GM21447 (cell line): Measurements from ENCODE around the gene CDH12.
"Not testable (repeated sequence)": the region's sequence is repeated elsewhere in the genome, so short reads cannot be mapped to it uniquely, and the experiment has no call there.

Experiments
- ATAC-seq: cut with Tn5 transposase; IDR thresholded peaks from one replicate; pipeline ENCODE4 v1.9.1; 2021; ENCODE audit not compliant: unreplicated experiment

CDH12 gene

DNA sequence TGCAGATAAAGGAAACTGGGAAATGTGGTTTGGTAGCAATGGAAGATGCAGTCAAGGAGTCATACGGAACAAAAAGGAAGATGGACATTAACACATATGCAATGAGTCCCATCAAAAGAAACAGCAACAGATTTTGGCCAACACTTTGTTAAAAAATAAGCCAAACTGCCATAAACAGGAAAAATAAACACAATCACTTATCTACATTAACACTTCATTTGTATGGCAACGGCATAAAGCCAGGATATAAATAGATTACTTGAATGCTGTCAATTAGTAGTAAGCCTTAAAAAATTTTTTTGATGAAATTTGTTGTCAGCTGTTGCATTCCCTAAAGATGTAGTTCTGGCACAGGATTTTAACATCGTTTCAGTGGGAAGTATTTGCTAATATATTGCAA is 190.8 kb downstream of the CDH12 start:
- no peak for ATAC-seq

DNA sequence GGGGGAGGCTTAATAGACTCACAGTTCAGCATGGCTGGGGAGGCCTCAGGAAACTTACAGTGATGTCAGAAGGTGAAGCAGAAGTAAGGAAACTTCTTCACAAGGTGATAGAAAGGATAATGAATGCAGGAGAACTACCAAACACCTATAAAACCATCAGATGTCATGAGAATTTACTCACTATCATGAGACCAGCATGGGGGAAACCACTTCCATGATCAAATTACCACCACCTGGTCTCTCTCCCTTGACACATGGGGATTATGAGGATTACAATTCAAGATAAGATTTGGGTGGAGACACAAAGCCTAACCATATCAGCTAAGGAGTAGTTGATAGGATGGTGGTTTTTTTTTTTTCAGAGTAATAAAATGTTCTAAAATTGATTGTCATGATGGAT is 201.8 kb downstream of the CDH12 start:
- ATAC-seq, result no peak

DNA sequence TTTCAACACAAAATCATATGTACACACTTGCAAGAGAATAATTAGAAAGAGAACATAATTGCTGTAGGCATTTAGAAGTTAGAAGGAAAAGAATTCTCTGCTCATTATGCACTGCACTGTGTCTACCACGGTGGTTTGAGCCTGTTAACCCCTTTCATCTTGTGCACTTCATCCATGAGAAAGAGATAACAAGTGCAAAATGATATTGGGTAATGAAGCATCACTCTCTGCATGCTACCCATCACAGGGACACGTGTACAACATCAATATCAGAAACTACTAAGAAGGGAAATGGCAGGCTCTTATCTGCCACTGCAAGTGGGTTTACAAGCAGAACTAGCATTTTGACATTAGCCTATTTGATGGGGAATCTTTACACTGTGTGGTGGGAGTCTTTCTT is 202.6 kb downstream of the CDH12 start:
- ATAC-seq, result no peak

DNA sequence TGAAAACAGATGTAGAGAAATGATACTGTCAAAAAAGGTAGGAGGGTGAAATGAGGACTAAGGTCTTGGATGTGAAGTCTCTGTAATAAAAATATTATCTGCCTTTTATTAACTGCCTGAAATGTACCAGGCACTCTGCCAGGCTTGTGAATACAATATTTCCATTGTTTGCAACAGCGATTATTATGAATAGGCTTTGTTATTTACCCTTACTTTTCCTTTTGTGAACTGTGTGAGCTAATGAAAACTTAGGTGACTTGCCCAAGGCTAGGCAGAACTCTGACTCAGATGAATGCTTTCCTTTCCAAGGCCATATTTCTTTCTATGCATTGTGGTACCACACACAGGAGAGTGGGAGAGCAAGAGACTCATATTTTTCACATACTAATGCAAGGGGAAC is 204.1 kb downstream of the CDH12 start:
- ATAC-seq, result no peak

DNA sequence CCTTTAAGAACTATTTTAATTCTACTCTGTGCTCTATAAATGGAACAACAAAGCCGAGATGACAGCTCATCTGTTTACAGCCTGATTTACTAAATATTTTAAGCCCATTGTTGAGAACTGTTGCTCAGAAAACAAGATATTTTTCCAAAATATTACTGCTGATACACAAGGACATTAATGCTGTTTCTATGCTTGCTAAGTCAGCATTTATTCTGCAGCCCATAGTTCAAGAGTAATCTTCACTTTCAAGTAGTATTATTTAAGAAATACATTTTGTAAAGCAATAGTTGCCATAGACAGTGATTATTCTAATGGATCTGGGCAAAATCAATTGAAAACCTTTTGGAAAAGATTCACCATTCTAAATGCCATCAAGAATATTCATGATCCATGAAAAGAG is 208.3 kb downstream of the CDH12 start:
- no peak for ATAC-seq

DNA sequence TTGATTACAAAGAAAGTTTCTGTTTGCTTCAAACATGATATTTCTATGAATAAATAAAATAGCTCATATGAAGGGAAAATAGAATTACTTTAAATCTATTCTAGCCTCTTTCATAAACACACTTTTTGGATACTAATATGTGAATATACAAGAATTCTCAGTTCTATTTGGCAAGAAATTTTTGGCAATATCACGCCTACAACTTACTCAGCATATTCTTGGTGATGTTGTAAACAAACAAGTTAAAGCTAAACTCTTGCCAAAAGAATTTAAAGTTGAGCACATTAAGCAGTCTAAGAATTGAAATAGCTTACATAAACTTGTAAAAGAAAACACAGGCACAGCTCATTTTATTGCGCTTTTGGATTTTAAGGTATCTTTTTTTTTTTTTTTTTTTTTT is 209.8 kb downstream of the CDH12 start:
- no peak for ATAC-seq

DNA sequence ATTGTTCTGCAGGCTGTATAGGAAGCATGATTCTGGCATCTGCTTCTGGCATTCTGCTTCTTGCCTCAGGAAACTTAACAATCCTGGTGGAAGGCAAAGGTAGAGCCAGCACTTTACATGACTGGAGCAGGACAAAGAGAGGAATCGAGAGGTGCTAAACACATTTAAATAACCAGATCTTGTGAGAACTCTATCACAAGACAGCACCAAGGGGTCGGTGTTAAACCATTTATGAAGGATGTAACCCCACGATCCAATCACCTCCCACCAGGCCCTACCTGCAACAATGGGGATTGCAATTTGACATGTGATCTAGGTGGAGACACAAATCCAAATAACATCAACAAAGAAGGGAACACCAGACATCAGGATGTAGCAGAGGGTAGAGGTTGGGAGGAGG is 221.5 kb downstream of the CDH12 start:
- no peak for ATAC-seq

DNA sequence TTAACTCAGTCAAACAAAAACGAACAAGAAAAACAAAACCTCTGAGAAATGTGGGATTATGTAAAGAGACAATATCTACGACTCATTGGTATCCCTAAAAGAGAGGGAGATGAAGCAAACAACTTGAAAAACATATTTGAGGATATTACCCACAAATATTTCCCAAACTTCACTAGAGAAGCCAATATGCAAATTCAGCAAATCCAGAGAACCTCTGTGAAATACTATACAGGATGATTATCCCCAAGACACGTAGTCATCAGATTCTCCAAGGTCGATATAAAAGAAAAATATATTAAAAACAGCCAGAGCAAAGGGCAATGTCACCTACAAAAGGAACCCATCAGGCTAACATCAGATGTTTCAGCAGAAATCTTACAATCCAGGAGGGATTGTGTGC is 226.1 kb downstream of the CDH12 start:
- ATAC-seq, result no peak

DNA sequence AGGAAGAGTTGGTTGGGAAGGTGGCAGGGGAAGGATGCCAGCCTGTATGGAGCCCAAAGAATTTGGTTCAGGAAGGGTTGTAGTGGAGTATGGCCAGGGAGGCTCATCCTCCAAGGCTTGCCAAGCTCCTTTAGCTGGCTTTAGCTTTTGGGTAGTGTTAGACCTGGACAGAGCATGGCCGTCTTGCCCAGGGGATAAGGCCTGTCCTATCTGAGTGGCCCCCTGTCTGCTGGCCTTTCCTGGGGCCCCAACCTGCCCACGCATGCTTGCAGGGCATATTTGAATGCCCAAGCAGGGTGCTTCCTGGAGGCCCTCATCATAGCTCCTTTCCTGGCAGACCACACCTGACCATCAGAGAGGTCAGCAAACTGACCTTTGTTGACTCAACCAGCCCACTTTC is 227.7 kb downstream of the CDH12 start:
- no peak for ATAC-seq

DNA sequence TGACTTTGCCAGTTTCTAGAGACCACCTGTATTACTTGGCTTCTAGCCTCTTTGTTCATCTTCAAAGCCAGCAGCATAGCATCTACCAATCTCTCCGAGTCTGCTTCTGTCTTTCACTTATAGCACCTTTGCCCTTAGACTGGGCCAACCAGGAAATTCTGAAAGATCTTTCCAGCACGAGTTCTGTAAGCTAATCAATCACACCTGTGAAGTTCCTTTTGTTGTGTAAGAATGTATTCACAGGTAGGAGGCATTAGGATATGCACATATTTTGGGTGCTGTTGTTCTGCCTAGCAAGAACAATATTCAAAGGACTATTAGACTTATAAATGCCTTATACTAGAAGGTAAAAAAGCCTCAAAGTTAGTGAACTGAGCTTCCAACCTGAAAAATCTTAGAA is 232.1 kb downstream of the CDH12 start:
- ATAC-seq, result no peak

DNA sequence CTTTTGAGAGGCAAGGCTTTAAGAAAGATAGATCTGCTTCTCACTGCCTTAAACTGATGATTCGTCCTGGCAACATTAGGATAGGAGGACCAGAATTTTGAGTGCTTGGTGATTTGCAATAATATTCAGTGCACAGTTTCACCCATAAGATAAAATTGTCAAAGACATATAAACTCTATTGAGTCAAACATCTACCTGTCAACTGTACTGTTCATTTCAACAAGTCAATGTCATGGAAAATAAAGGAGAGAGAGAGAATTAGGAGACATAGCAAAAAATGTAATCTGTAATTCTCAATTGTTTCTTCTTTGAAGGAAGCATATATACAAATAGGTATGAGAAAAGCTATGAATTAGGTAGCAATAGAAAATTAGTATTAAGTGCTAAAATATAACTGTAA is 237.2 kb downstream of the CDH12 start:
- no peak for ATAC-seq

DNA sequence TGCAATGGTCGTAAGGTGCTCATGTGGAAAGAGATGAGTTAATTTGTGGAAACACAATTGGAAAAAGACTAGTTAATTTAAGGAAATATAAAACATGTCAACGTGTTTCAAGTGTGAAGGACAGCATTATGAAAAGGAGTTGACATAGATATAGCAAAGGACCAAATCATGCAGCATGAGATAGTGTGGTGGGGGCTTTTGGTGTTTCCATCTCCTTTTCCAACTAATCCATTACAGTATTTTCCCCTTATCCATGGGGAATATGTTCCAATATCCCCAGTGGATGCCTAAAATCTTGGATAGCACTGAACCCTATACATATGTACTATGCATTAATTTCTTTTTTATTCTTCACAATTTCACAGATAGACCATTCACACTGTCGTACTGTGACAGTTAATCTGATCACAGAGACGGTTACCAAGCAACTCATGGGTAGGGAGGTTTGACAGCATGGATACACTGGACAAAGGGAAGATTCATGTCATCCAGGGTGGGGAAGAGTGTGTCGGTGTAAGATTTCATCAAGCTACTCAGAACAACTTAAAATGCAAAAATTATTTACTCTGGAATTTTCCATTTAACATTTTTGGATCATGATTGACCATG is 238.6 kb downstream of the CDH12 start:
- ATAC-seq, result no peak

DNA sequence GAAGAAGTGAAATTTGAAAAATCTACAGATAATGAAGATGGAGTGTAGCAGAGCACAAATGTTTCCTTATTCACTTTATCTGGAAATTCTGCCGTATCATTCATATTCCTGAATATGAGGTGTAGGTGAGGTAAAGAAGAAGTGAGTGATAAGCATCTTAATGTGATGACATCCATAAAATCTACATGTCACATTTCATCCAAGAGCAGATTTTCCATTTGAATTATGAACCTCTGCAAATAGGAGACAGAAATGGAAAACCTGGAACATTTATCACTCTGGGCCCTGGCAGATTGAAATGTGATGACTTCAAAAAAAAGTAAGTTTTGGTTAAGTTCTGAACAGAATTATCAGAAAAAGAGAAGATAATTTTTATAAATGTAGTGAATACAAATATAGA is 240.2 kb downstream of the CDH12 start:
- no peak for ATAC-seq

DNA sequence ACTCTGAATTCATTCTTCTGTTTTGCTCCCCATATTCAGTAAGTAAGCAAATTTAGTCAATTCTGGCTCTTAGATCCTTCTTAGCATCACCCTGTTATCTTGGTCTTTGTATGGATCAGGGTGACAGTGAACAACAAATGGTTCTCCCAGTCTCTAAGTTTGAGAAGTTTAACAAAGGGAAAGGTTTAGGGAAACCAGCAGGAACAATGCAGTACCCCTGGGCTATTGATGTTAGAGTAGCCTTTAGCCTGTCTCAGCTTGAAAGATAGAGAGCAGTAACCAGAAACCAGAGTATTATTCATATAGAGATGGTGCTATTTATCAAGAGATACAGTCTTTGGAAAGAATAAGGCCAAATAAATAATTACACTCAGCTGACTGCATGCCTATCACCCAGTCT is 241.8 kb downstream of the CDH12 start:
- ATAC-seq, result no peak

DNA sequence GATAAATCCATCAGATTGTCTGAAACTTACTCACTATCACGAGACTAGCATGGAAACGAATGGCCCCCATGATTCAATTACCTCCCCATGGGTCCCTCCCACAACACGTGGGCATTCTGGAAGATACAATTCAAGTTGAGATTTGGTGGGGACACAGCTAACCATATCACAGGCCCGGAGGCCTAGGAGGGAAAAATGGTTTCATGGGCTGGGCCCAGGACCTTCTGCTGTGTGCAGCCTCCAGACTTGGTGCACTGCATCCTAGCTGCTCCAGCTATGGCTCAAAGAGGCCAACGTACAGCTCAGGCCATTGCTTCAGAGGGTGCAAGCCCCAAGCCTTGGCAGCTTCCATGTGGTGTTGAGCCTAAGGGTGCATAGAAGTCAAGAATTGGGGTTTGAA is 245.6 kb downstream of the CDH12 start:
- not testable (repeated sequence) for ATAC-seq

DNA sequence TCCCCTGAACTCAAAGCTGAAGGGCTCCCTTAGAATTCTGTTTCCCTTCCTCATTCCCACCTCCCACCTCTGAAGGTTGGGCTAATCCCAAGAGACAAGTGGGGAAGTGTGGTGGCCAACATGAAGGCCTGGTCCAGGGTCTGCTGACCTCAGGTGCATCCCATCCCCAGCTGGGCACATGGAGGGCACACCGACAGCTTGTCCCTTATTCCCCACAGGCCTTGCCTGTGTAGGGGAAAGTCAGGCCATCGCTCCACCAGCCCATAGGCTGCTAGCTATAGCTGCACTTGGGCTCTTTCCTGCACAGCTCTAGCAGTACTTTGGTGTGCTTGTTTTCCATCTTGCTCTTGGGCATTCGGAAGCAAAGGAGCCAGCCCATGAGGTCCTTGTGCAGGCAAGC is 247.7 kb downstream of the CDH12 start:
- no peak for ATAC-seq

DNA sequence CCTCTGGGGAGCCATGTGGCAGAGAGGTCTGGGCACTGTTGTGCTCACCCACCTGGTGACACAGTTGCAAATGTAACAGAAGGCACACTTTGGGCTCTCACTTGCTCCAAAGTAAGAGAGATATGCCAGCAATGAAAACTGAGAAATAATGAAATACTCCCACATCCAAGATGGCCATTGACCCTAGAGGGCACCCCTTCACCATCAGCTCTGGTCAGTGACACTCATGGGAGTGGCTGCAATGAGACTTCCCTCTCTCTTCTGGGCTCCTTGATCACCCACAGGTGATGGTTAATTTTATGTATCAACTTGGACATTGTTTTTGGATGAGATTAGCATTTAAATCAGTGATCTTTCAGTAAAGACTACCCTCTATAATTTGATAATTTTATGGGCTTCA is 248.4 kb downstream of the CDH12 start:
- no peak for ATAC-seq

DNA sequence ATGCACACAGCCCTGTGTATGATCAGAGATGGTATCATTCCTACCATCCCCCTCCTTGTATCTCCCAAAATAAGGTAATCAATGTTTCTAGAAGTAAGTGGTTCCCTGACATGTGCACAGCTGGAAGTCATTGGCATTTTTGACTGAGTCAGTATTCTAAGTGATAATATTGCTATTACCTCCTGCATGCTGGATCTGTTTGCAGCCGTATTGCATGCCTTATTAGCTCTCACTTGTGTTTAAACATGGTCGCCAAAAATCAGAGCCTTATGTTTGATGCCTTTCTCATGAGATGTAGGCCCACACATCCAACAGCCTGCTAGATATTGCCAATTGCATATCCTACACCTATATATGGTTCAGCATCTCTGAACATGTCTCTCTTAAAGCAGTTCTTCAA is 254.3 kb downstream of the CDH12 start:
- ATAC-seq, result no peak

DNA sequence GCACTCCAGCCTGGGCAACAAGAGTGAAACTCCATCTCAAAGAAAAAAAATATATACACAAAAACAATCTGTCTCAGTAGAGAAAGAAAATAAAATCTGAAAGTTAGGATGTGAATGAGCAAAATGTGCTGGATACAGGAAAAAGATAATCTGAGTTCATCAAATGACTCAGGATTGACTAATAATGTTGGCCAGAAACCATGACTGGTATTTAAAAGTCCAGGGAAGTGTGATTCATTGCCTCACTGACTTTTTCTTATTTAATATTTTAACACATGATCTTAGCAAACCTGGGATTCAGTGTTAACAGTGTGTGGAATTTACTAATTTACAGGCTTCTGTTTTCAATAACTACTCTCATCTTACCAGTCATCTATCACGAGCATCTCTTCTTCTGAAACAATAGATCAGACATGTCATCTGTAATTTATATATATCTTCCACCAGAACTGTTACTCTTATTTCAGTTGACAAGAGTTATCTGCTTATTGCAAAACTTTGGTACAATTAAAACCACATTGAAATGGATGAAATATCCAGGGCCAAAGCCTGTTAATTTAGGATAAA is 256.7 kb downstream of the CDH12 start:
- ATAC-seq, result no peak

DNA sequence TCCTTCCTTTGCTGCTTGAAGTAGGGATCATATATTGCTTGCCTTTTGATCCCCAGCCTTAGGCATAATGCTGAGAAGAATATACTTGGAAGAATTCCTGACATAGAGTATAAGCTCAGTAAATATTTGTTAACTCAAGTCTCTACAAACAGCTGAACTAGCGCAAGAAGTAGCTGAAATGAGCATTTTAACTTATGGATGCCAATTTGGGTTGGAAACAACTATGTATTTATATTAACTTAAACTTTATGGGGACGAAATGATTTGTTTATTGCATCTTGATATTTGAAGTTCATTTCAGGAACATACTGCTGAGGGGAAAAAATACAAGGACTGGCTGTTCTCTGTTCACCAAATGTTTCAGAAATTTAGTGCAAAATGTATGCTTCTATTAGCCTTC is 258.7 kb downstream of the CDH12 start:
- ATAC-seq, result no peak

DNA sequence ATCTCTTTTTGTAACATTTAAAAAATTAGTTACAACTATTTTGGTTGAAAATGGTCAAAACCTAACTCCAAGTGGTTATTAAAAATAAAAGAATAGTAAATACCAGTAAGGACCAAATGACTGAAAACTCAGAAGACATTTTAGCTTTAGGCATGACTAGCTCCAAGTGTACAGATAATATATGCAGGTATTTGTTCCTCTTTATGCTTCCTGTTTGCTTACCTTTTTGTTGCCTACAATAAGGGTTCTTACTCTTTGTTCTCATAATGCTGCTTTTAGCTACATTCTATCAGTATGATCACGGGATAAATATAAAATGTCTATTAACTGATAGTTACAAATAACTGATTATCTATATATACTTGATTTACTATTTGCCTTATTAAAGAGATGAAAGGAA is 259.6 kb downstream of the CDH12 start:
- peak; percentile 66 for ATAC-seq

DNA sequence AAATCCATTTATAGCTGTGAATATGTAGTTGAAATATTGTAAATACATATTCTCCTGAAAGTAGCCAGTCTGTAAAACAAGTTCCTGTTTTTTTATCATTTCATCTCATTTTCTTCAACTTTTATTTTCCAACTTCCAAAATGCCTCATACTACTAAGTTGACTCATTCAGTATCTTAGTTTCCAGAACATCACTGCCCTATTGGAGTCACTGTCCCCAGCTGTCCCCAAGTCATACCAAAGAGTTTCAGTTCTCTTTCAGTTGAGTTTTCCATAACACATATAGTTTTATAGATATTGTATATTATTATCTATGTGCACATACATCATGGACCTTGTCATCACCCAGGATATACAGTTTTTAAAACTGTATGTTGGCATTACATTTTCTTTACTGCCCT is 261.7 kb downstream of the CDH12 start:
- ATAC-seq, result no peak

DNA sequence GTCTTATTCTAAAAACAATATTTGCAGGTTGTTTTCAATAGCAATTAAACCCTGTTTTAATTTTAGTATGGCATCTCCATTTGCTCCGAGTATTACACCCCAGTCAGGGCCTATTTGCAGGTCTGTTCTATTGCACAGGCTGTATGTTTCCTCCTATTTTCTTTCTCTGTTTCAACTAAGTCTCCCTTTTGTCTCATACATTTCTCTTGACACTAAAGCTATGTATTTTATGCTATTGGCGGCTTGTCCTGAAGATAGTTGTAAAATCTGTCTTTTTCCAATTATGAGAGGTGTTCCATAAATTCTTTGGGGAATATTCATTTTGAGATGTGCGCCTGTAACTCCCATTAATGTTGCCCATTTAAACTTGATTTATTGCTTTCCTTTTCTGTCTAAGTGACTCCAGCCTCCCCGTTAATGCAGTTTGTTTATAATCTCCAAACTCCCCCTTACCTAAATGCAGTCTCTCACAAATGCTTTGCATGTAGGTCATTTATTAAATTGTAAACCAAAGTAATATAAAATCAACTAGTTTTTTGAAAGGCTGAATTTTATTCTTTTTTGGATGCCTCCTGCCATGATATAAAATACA is 262.4 kb downstream of the CDH12 start:
- no peak for ATAC-seq
